Breast epithelium (tissue), 3 donors: ENCODE results near the gene ERN1.

Experiments
- CTCF ChIP-seq, 3 donors: fragments of 450-650 bp; IDR thresholded peaks; one replicate each; pipeline ENCODE4 v1.5.1; 2016 to 2017; ENCODE audit warnings: antibody characterized with exemption in 3 of 3, mild to moderate bottlenecking in 3 of 3, moderate library complexity in 3 of 3
- POLR2A ChIP-seq: fragments of 450-650 bp; IDR thresholded peaks from one replicate; pipeline ENCODE4 v1.6.1; 2016; ENCODE audit warnings: antibody characterized with exemption, mild to moderate bottlenecking, moderate library complexity
- POLR2AphosphoS5 ChIP-seq, 3 donors: sonication (generic); formaldehyde crosslinking; IDR thresholded peaks; one replicate each; pipeline ENCODE4 v1.6.1; 2017; ENCODE audit warnings: antibody characterized with exemption in 3 of 3

GRCh38 chr17:64004218-64004770 lies 125.7 kb downstream of the ERN1 start:
- no peak for TF ChIP-seq CTCF (IDR thresholded peaks at IDR 0.05)
- TF ChIP-seq POLR2A: no peak
- no peak for TF ChIP-seq POLR2AphosphoS5 (IDR thresholded peaks at IDR 0.05)
